ENCODE measurements around the gene THRA.
A peak's percentile ranks its signal among the peaks of the same experiment; 100 is the strongest.

GRCh38 chr17:40111221-40112128 is 48.7 kb downstream of the THRA start:
- peak; percentile 80 for TF ChIP-seq CTCF (conservative IDR thresholded peaks at IDR 0.05)
- TF ChIP-seq ZFX (IDR thresholded peaks at IDR 0.05), result no peak

All from C4-2B (cell line).